ENCODE results near the gene ARHGEF28. TPM values are rescaled to one million over a fixed set of nuclear protein-coding genes. Genes with fewer than 3 reads are reported as not detected.

ARHGEF28 gene
- total RNA-seq, 1 donor from 2014 or later = 66.1 TPM

DNA sequence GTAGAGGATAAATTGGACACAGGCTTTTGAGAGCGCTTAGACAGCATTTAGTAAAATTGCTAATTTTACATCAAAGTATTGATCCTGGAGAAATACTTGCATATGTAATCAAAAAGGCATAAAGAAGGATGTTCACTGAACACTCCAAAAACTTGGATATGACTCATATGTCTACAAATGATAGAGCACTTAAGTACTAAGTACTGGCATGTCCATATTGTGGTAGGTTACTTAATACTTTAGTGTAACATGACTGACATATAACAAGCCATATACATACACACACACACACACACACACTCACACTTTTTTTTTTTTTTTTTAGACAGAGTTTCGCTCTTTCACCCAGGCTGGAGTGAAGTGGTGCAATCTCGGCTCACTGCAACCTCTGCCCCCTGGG, 361.9 kb downstream of the ARHGEF28 start:
- Histone ChIP-seq H3K4me3 (ENCODE audit: low read depth, low read length) (no peak overlapping the region), H3K27me3 (ENCODE audit: control insufficient read depth, insufficient read depth, low read length) (no peaks in the 10 kb centered on the region), H3K36me3 (ENCODE audit: control insufficient read depth, insufficient read depth, low read length) (no peaks in the 10 kb centered on the region)
- TF ChIP-seq, protein P1, sequence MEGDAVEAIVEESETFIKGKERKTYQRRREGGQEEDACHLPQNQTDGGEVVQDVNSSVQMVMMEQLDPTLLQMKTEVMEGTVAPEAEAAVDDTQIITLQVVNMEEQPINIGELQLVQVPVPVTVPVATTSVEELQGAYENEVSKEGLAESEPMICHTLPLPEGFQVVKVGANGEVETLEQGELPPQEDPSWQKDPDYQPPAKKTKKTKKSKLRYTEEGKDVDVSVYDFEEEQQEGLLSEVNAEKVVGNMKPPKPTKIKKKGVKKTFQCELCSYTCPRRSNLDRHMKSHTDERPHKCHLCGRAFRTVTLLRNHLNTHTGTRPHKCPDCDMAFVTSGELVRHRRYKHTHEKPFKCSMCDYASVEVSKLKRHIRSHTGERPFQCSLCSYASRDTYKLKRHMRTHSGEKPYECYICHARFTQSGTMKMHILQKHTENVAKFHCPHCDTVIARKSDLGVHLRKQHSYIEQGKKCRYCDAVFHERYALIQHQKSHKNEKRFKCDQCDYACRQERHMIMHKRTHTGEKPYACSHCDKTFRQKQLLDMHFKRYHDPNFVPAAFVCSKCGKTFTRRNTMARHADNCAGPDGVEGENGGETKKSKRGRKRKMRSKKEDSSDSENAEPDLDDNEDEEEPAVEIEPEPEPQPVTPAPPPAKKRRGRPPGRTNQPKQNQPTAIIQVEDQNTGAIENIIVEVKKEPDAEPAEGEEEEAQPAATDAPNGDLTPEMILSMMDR (IDR thresholded peaks at IDR 0.05; ENCODE audit: insufficient read depth, low read length, poor library complexity, severe bottlenecking) = no peak
- no peak for DNase-seq (ENCODE audit: low read depth)

DNA sequence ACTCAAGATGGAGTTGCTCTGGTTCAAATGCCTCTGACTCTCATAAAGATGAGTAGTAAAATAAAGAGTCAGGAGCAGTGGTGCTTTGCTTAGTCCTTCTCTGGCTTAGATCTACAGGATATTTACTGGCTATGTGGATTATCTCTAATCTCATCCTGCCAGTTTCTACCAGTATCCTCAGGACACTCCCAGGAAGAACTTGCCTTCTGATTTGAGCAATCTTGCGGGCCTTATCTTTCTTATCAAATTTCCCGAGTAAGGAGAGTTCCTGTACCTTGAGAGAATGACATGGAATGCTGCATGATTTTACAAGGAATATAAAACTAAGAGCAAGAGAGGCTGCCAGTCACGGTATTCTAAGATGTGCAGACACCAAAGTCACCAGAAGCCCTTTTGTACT, 364.0 kb downstream of the ARHGEF28 start:
- Histone ChIP-seq H3K36me3 (ENCODE audit: control insufficient read depth, insufficient read depth, low read length) (no peaks in the 10 kb centered on the region), H3K4me3 (ENCODE audit: low read depth, low read length) (no peak overlapping the region), H3K27me3 (ENCODE audit: control insufficient read depth, insufficient read depth, low read length) (no peaks in the 10 kb centered on the region)
- no peak for DNase-seq (ENCODE audit: low read depth)
- TF ChIP-seq, protein P1 (IDR thresholded peaks at IDR 0.05; ENCODE audit: insufficient read depth, low read length, poor library complexity, severe bottlenecking) = no peak

Other genes with a start within 250 kb of the ARHGEF28 start
- 14.7 and 22.0 TPM in 2 replicates for gene FOXD1, start 177.4 kb upstream of the ARHGEF28 start, total RNA-seq
- 668 and 708 TPM in 2 replicates for gene BTF3, start 127.8 kb upstream of the ARHGEF28 start, total RNA-seq
- gene ANKRA2, start 60.6 kb upstream of the ARHGEF28 start, total RNA-seq = 11.2 and 15.3 TPM in 2 replicates
- 17.5 and 23.8 TPM in 2 replicates for gene UTP15, start 60.5 kb upstream of the ARHGEF28 start, total RNA-seq

Measured in kidney epithelial cell (primary cell).